Measurements from ENCODE around the gene VPS26B.
"Not testable (repeated sequence)": the region's sequence is repeated elsewhere in the genome, so short reads cannot be mapped to it uniquely, and the experiment has no call there.

VPS26B gene

GRCh38 chr11:134248910-134249480, 24.5 kb downstream of the VPS26B start:
- H3K4me3 ChIP-seq (ENCODE audit: low read length), result no peak overlapping the region
- TF ChIP-seq CTCF (IDR thresholded peaks at IDR 0.05; ENCODE audit: insufficient read depth, low read depth, low read length, missing control alignments), result no peak
- DNase-seq (ENCODE audit: low read depth), result no peak

GRCh38 chr11:134250246-134250645, 25.8 kb downstream of the VPS26B start:
- no peak for DNase-seq (ENCODE audit: low read depth)
- no peak overlapping the region for H3K4me3 ChIP-seq (ENCODE audit: low read length)
- TF ChIP-seq CTCF (IDR thresholded peaks at IDR 0.05; ENCODE audit: insufficient read depth, low read depth, low read length, missing control alignments), result no peak

- no peak for TF ChIP-seq CTCF (IDR thresholded peaks at IDR 0.05; ENCODE audit: insufficient read depth, low read depth, low read length, missing control alignments)
- no peak overlapping the region for H3K4me3 ChIP-seq (ENCODE audit: low read length)
- DNase-seq (ENCODE audit: low read depth), result no peak
Measured at GRCh38 chr11:134250675-134251074, 26.2 kb downstream of the VPS26B start.

- peak; percentile 45 for DNase-seq (ENCODE audit: low read depth)
- H3K4me3 ChIP-seq (ENCODE audit: low read length), result peak overlapping the region; percentile 86
- no peak for TF ChIP-seq CTCF (IDR thresholded peaks at IDR 0.05; ENCODE audit: insufficient read depth, low read depth, low read length, missing control alignments)
Measured at GRCh38 chr11:134252346-134253187, 28.1 kb downstream of the VPS26B start.

GRCh38 chr11:134253188-134253993, 28.9 kb downstream of the VPS26B start, which contains the start of the genes ACAD8 and THYN1:
Gene ACAD8 (plus strand): TSS chr11:134253568. CDS start chr11:134253601, 33 bp downstream.
Gene THYN1 (minus strand): TSS chr11:134253352. CDS start chr11:134252882, 470 bp downstream.
- no peak for TF ChIP-seq CTCF (IDR thresholded peaks at IDR 0.05; ENCODE audit: insufficient read depth, low read depth, low read length, missing control alignments)
- peak; percentile 98 for DNase-seq (ENCODE audit: low read depth)
- peak within 1 kb of the TSS; percentile 86 for H3K4me3 ChIP-seq (ENCODE audit: low read length)

GRCh38 chr11:134254433-134255183, 30.1 kb downstream of the VPS26B start:
- no peak for TF ChIP-seq CTCF (IDR thresholded peaks at IDR 0.05; ENCODE audit: insufficient read depth, low read depth, low read length, missing control alignments)
- peak overlapping the region; percentile 86 for H3K4me3 ChIP-seq (ENCODE audit: low read length)

GRCh38 chr11:134255184-134255561, 30.7 kb downstream of the VPS26B start:
- not testable (repeated sequence) for DNase-seq (ENCODE audit: low read depth); H3K4me3 ChIP-seq (ENCODE audit: low read length)

More at GRCh38 chr11:134254433-134255183, 30.1 kb downstream of the VPS26B start:
- no peak for DNase-seq (ENCODE audit: low read depth)

All from epithelial cell of esophagus (primary cell).